GM19328 (cell line): ENCODE results near the gene SYT7.
"Not testable (repeated sequence)": the region's sequence is repeated elsewhere in the genome, so short reads cannot be mapped to it uniquely, and the experiment has no call there.

Source experiments
- ATAC-seq: cut with Tn5 transposase; IDR thresholded peaks from one replicate; pipeline ENCODE4 v1.9.1; 2021; ENCODE audit warnings: mild to moderate bottlenecking, moderate library complexity; ENCODE audit not compliant: unreplicated experiment

The SYT7 gene

GRCh38 chr11:61482513-61482912, 98.4 kb downstream of the SYT7 start:
- no peak for ATAC-seq

- no peak for ATAC-seq
Measured at GRCh38 chr11:61481806-61482205, 99.1 kb downstream of the SYT7 start.

GRCh38 chr11:61480994-61481335, 99.9 kb downstream of the SYT7 start:
- no peak for ATAC-seq

- ATAC-seq = no peak
Measured at GRCh38 chr11:61480261-61480993, 100.4 kb downstream of the SYT7 start.

GRCh38 chr11:61479360-61480058, 101.4 kb downstream of the SYT7 start:
- not testable (repeated sequence) for ATAC-seq

- ATAC-seq = no peak
Measured at GRCh38 chr11:61477727-61478148, 103.1 kb downstream of the SYT7 start.

GRCh38 chr11:61477126-61477525, 103.8 kb downstream of the SYT7 start:
- no peak for ATAC-seq

- ATAC-seq = no peak
Measured at GRCh38 chr11:61476371-61476770, 104.5 kb downstream of the SYT7 start.

GRCh38 chr11:61475433-61475832, 105.4 kb downstream of the SYT7 start:
- no peak for ATAC-seq

- ATAC-seq = no peak
Measured at GRCh38 chr11:61474013-61474643, 106.7 kb downstream of the SYT7 start.

- no peak for ATAC-seq
Measured at GRCh38 chr11:61473370-61474012, 107.4 kb downstream of the SYT7 start.

GRCh38 chr11:61472868-61473267, 108.0 kb downstream of the SYT7 start:
- ATAC-seq = no peak

- ATAC-seq = no peak
Measured at GRCh38 chr11:61472282-61472681, 108.6 kb downstream of the SYT7 start.

GRCh38 chr11:61468002-61468401, 112.9 kb downstream of the SYT7 start:
- ATAC-seq = no peak

- ATAC-seq = not testable (repeated sequence)
Measured at GRCh38 chr11:61467602-61468001, 113.3 kb downstream of the SYT7 start.
